HG03045 (cell line): ENCODE measurements around the gene TAS2R1.

Source experiments
- ATAC-seq: cut with Tn5 transposase; IDR thresholded peaks from one replicate; pipeline ENCODE4 v1.9.1; 2021; ENCODE audit warnings: mild to moderate bottlenecking, moderate library complexity; ENCODE audit not compliant: unreplicated experiment

Gene TAS2R1

DNA sequence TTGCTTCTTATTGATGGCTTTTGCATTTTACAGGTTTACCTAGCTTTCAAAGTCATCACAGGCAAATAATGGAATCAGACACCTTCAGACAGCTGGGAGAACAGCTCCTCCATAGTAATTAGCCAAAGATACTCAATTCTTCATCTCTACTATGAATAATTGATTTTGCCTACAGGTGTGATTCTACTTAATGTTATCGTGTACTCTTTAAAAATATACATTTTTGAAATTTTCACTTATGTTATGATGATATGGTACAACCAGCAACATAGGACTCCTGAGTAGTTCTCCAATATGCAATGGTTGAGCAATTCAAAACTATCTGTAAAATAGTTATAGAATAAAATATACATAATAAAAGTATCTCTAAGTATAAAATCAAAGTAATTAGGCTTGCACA, at the start of gene TAS2R1:
TSS of gene TAS2R1 (minus strand) at position 101 of the 400 bp plus-strand sequence. CDS start 319 bp downstream, outside the sequence.
- ATAC-seq = no peak

GRCh38 chr5:9670371-9670770, 40.2 kb upstream of the TAS2R1 start:
- no peak for ATAC-seq

DNA sequence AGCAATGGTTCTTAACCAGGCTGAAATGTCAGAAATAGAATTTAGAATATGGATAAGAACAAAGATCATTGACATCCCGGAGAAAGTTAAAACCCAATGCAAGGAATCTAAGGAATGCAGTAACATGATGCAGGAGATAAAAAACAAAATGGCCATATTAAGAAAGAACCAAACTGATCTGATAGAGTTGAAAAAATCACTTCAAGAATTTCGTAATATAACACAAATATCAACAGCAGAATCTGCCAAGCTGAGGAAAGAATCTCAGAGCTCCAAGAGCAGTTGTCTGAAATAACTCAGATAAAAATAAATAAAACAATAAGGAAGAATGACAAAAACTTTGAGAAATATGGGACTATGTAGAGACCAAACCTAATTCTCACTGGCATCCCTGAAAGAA, 37.8 kb upstream of the TAS2R1 start:
- ATAC-seq = no peak

DNA sequence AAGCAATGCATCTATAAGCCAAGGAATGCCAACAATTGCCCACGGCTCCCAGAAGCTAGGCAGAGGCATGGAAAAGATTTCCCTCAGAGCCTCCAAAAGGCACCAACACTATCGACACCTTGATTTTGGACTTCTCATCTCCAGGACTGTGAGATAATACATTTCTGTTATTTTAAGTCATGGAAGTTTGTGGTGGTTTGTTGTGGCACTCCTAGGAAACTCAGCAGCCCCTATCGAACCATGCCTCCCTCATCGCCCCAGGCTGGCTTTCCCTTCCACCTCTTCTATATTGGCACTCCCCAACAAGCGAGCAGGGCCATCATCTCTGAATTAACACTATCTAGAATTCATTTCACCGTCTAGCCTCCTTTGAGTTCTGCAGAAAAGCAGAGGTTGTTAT, 33.7 kb upstream of the TAS2R1 start:
- no peak for ATAC-seq

GRCh38 chr5:9661316-9662015, 31.3 kb upstream of the TAS2R1 start:
- ATAC-seq = no peak

DNA sequence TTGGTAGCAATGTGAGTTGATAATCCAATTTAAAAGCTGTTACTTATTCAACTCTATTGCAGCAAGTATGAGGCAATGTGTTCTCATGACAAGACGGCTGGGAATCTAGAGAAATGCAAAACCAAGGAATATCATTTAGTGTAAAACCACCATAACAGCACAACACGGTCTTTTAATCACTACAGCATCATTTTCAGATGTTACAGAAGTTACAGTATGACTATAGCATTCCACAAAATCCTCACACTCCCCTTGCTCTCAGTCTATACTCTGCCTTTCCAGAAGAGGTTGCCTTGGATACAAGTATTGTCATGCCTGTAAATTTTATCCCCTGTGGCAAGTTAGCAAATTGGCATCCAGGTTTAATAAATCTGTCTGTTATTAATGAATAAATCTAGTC, 28.6 kb upstream of the TAS2R1 start:
- no peak for ATAC-seq

DNA sequence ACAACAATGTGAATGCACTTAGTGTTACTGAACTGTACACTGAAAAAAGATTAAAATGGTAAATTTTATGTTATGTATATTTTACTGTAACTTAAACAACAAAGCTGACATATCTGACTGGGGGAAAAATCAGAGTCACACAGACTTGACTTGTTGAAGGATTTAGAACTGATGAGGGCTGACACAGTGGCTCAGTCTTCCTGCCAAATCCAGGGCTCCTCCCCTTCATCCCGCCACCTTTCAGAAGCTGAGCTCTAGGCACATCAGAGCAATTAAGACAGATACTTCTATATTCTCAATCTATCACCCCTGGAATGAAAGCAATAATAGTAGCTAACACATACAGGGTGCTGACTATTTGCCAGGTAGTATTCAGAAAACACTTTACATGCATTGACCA, 27.7 kb upstream of the TAS2R1 start:
- no peak for ATAC-seq

GRCh38 chr5:9655641-9656040, 25.5 kb upstream of the TAS2R1 start:
- ATAC-seq = no peak

DNA sequence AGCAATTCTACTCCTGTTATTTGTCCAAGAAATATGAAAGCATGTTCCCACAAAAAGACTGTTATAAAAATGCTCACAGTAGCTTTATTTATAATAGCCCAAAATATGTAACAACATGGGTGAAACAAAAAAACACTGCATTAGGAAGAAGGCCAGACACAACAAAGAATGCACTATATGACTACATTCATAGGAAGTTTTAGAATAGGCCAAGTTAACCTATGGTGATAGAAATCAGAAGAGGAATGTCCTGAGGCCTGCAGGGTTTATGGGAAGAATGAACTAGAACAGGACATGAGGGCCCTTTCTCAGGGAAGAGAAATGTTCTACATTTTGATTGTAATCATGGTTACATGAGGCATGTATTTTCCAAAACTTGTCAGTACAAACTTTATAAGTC, 24.7 kb upstream of the TAS2R1 start:
- ATAC-seq = no peak

DNA sequence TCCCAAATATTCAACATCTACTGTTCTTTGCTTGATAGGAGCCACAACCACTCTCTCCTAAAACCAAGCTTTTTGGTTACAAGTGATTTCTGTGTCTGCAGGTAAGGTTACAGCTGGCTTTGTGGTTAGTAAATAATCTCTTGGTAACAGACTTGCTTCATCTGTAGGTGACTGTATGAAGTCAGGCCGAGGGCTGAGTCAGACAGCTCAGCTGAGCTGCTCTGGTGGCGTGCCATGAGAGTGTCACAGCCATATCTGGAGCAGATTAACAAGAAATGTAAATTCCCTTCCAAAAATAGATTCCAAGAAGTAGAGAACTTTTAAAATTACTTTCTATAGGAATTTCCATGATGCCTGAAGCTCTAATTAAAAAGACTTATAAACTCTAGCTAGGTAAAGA, 23.7 kb upstream of the TAS2R1 start:
- peak; percentile 96 for ATAC-seq

DNA sequence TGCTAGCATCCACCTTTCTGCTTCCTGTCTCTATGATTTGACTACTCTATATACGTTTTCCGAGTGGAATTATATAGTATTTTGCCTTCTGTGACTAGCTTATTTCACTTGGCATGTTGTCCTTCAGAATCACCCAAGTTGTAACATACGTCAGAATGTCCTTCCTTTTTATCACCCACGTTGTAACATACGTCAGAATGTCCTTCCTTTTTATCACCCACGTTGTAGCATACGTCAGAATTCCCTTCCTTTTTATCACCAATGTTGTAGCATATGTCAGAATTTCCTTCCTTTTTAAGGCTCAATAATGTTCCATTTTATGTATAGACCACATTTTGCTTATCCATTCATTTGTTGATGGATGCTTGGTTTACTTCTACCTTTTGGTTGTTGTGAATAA, 22.9 kb upstream of the TAS2R1 start:
- ATAC-seq = no peak

GRCh38 chr5:9652295-9652694, 22.1 kb upstream of the TAS2R1 start:
- ATAC-seq = no peak

- no peak for ATAC-seq
These were observed 16.7 kb upstream of the TAS2R1 start for GRCh38 chr5:9646843-9647242.

- ATAC-seq = no peak
These were observed 14.5 kb upstream of the TAS2R1 start for GRCh38 chr5:9644630-9645029.

DNA sequence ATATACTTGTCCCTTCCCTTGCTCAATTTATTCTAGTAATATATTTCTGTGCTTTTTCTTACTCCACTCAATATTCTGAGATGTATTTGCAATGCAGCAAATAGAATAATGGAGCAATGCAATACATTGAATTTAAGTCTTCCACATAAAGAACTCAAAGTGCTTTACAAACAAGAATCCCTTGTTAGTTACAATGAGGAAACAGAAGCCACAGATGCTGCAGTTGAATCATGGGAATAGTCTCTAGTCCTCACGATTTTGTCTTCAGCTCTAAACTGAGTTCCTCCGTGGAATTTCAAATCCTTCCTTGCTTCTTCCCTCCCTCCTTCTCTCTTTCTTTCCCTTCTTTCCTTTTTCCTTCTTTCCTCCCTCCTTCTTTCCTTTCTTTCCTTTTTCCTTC, 12.5 kb upstream of the TAS2R1 start:
- no peak for ATAC-seq

GRCh38 chr5:9641806-9642355, 11.7 kb upstream of the TAS2R1 start:
- no peak for ATAC-seq

DNA sequence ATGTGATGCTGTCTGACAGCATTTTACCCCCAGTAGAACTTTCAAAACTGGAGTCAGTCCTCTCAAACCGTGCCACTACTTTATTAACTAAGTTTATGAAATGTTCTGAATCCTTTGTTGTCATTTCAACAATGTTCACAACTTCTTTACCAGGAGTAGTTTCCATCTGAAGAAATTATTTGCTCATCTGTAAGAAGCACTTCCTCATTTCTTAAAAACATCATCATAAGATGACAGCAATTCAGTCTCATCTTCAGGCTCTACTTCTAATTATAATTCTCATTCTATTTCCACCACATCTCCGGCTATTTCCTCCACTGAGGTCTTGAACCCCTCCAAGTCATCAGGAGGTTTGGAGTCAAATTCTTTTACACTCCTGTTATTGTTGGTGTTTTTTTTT, 2.3 kb upstream of the TAS2R1 start:
- no peak for ATAC-seq

- ATAC-seq = no peak
These were observed 2.6 kb downstream of the TAS2R1 start for GRCh38 chr5:9627541-9627940.

DNA sequence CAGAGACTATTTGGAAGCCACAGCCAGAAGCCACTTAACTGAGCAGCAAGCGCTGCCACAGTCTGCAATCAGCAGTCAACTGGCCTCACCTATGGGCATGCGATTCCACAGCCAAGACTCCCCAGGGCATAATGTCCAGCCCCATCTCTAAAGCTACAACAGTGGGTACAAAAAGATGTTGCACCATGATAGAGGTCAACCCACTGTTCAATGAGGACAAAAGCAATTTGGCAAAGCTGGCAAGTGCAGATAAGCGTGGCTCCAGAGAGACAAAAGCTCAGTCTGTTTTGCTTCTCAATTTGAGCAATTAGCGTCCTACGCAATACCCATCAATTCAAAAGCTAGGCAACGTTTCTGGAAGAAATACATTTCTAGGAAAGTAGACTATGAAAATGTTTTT, 3.2 kb downstream of the TAS2R1 start:
- ATAC-seq = no peak

DNA sequence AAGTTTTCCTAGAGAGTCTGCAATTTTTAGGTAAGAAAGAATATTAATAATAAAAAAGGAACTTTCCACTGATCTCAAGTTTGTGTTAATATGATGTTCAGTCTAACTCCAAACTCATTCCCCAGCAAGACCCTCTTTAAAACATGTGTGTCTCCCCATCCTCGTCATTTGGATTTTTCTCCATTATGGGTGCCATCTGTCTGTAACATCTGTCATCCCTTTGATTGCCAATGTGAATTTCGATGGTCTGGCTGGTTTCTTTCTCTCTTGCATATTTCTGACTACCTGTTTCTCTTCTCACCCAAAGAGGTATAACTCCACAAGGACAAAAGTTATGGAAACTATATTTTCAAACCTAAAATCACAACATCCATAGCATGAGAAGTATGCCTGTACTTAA, 4.4 kb downstream of the TAS2R1 start:
- ATAC-seq = no peak

GRCh38 chr5:9625286-9625685, 4.9 kb downstream of the TAS2R1 start:
- no peak for ATAC-seq

GRCh38 chr5:9624196-9624947, 5.8 kb downstream of the TAS2R1 start:
- no peak for ATAC-seq
